Aorta (tissue), 5 donors: ENCODE data around the gene ZNF620. TPM values are rescaled to one million over a fixed set of nuclear protein-coding genes. Genes with fewer than 3 reads are reported as not detected.
"Not testable (repeated sequence)": the region's sequence is repeated elsewhere in the genome, so short reads cannot be mapped to it uniquely, and the experiment has no call there.

Source experiments
- ATAC-seq: fragments of 200-7000 bp; cut with Tn5 transposase; one replicate; pipeline ENCODE4 v1.9.1; 2022; ENCODE audit warnings: moderate library complexity; ENCODE audit not compliant: low FRiP score
- DNase-seq, 2 donors: peaks; one replicate each; pipeline ENCODE4 v3.0.0-alpha.2; 2020
- H3K27ac ChIP-seq, 2 donors: one replicate each; pipeline ENCODE4 v1.5.1; 2013; ENCODE audit warnings: low read length in 2 of 2, mild to moderate bottlenecking in 2 of 2, moderate library complexity in 2 of 2, control low read depth in 1 of 2, inconsistent platforms in 1 of 2, low read depth in 1 of 2
- H3K27me3 ChIP-seq, 2 donors: one replicate each; pipeline ENCODE4 v1.6.1; 2013; ENCODE audit warnings: control low read depth in 1 of 2, low read length in 1 of 2, mild to moderate bottlenecking in 1 of 2, moderate library complexity in 1 of 2; ENCODE audit not compliant: insufficient read depth in 2 of 2, control insufficient read depth in 1 of 2
- H3K36me3 ChIP-seq, 2 donors: one replicate each; pipeline ENCODE4 v1.6.1; 2013; ENCODE audit warnings: control low read depth in 1 of 2, low read length in 1 of 2, mild to moderate bottlenecking in 1 of 2; ENCODE audit not compliant: insufficient read depth in 2 of 2, control insufficient read depth in 1 of 2
- H3K4me1 ChIP-seq, 2 donors: one replicate each; pipeline ENCODE4 v1.6.1; 2013; ENCODE audit warnings: low read length in 2 of 2, control low read depth in 1 of 2, mild to moderate bottlenecking in 1 of 2, moderate library complexity in 1 of 2; ENCODE audit not compliant: insufficient read depth in 2 of 2, control insufficient read depth in 1 of 2
- H3K4me3 ChIP-seq, 2 donors: one replicate each; pipeline ENCODE4 v1.5.1; 2013; ENCODE audit warnings: low read length in 2 of 2, control low read depth in 1 of 2, mild to moderate bottlenecking in 1 of 2
- H3K9me3 ChIP-seq: one replicate; pipeline ENCODE4 v1.6.1; 2013; ENCODE audit warnings: mild to moderate bottlenecking, low read length; ENCODE audit not compliant: control insufficient read depth
- WGBS, 2 donors: extraction: QIAGEN DNeasy Blood & Tissue Kit; methylation state at CpG; one replicate each; pipeline ENCODE4 v1.1.7; 2013; 5-methylcytosine and 5-hydroxymethylcytosine counted together
- intact Hi-C, 2 donors: fragments of 100-400 bp; cut with DNase I; formaldehyde crosslinking; loops; one replicate each; pipeline versions ENCODE4 v1.14.2 to v1.15.0; 2022
- polyA plus RNA-seq, 2 donors: library from polyadenylated mRNA; stranded (reverse); fragments of 200-250 nt; gene quantifications; one replicate each; pipeline ENCODE4 v1.2.3, GENCODE V29; 2013
- total RNA-seq, 2 donors: library from RNA; stranded (reverse); fragmentation: NEBNext Ultra II Directional; extraction: Animal tissue kit (Norgen Biotek cat#: 25700); gene quantifications; one replicate each; pipeline ENCODE4 v1.2.1, GENCODE V29; 2021
- donor health status: healthy with polysubstance abuse.
- donor health status: Bipolar disorder and iron deficiency.
- donor health status: DM: no; HTN: no; CAD: no.
- donor health status: DM: no; HTN: no; CAD: no.
- donor health status: DM: yes; HTN: yes; CAD: no.

Gene ZNF620
- total and polyA plus RNA-seq, 4 donors = 3.7 to 12.3 (median 4.9) TPM

- peaks cover 22% of the 10 kb centered on the region for H3K9me3 ChIP-seq
- DNase-seq (no peak), ATAC-seq (no peak)
- intact Hi-C loops = no loop called here
- H3K4me3 ChIP-seq = no peak overlapping the region
- H3K27ac ChIP-seq = no peak overlapping the region
- H3K4me1 ChIP-seq = no peaks in the 10 kb centered on the region
- peaks cover 34 to 38% of the 10 kb centered on the region in 2 donors for H3K36me3 ChIP-seq
- H3K27me3 ChIP-seq = no peaks in the 10 kb centered on the region
Measured at GRCh38 chr3:40534283-40534682, 28.4 kb downstream of the ZNF620 start.

- intact Hi-C loops = no loop called here
- Histone ChIP-seq H3K36me3 (no peaks in the 10 kb centered on the region), H3K27ac (no peak overlapping the region), H3K27me3 (no peaks in the 10 kb centered on the region), H3K4me3 (no peak overlapping the region), H3K9me3 (no peaks in the 10 kb centered on the region), H3K4me1 (no peaks in the 10 kb centered on the region)
- WGBS, 2 donors = 11 to 12% methylated on average over 1 of the region's 1 CpG
- DNase-seq = no peak
- no peak for ATAC-seq
Measured at GRCh38 chr3:40546816-40547215, 41.0 kb downstream of the ZNF620 start.

DNA sequence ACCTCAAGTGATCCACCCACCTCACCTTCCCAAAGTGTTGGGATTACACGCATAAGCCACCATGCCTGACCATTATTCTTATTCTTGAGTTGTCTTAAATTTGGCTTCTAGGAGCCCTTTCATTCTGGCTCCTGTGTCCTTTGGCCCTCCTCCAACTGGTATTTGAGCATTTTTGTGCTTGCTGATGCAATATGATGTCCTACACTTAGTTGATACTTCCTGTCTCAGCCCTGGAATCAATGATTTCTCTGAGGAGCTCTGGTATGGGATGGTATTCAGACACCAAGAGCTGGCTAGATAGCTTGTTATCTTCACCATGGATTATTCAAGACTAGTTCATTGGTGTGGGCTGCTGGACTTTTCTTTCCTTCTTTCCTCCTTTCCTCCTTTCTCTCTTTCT, 44.3 kb downstream of the ZNF620 start:
- H3K27ac ChIP-seq = no peak overlapping the region
- H3K4me3 ChIP-seq = no peak overlapping the region
- DNase-seq (no peak), ATAC-seq (no peak)
- no peaks in the 10 kb centered on the region for H3K36me3 ChIP-seq
- intact Hi-C loops = no loop called here
- H3K4me1 ChIP-seq = no peaks in the 10 kb centered on the region
- 90 to 95% methylated on average over 1 of the region's 1 CpG for WGBS, 2 donors
- no peaks in the 10 kb centered on the region for H3K9me3 ChIP-seq
- H3K27me3 ChIP-seq = no peaks in the 10 kb centered on the region

DNA sequence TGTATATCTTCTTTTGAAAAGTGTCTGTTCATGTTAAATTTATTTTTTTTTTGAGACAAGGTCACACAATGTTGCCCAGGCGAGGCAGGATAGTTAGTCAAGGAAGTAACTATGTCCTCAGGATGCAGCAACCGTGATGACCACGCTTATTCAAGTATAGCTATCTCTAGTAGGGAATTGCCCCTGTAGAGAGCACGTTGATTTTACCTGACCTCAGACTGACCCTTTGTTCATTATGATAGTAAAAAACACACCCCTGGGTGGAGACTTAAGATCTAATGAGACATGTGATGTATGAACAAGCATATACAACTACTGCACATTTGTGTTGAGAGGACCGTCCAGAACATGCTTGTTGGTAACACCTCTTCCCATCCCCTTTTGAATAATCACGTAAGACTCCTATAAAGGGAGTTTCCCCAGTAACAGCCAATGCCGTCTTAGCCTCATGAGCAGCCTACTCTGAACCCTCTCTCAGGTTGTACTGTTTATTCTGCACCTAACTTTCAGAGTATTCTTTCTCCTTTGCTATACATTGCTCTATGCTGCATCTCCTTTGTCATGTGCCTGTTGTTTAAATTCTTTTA, 51.8 kb downstream of the ZNF620 start:
- Histone ChIP-seq H3K27ac (no peak overlapping the region), H3K36me3 (no peaks in the 10 kb centered on the region), H3K27me3 (no peaks in the 10 kb centered on the region), H3K4me1 (no peaks in the 10 kb centered on the region), H3K4me3 (no peak overlapping the region), H3K9me3 (no peaks in the 10 kb centered on the region)
- 78 to 84% methylated on average over 7 of the region's 7 CpGs for WGBS, 2 donors
- DNase-seq = no peak
- intact Hi-C loops = no loop called here
- no peak for ATAC-seq

GRCh38 chr3:40562482-40562881, 56.6 kb downstream of the ZNF620 start:
- DNase-seq, ATAC-seq, H3K27ac ChIP-seq, H3K36me3 ChIP-seq, intact Hi-C loops, H3K9me3 ChIP-seq, H3K4me3 ChIP-seq, H3K4me1 ChIP-seq, H3K27me3 ChIP-seq: not testable (repeated sequence)
- 89 to 90% methylated on average over 9 of the region's 9 CpGs for WGBS, 2 donors

GRCh38 chr3:40565629-40566028, 59.8 kb downstream of the ZNF620 start:
- WGBS, 2 donors = 81 to 86% methylated on average over 5 of the region's 5 CpGs
- DNase-seq, H3K9me3 ChIP-seq, H3K4me1 ChIP-seq, H3K36me3 ChIP-seq, H3K4me3 ChIP-seq, intact Hi-C loops, ATAC-seq, H3K27me3 ChIP-seq, H3K27ac ChIP-seq: not testable (repeated sequence)

GRCh38 chr3:40566694-40567093, 60.9 kb downstream of the ZNF620 start:
- no peaks in the 10 kb centered on the region for H3K36me3 ChIP-seq
- DNase-seq = no peak
- intact Hi-C loops = no loop called here

More at GRCh38 chr3:40566694-40567093, 60.9 kb downstream of the ZNF620 start:
- WGBS, 2 donors = 62 to 63% methylated on average over 4 of the region's 4 CpGs
- no peak overlapping the region for H3K27ac ChIP-seq
- ATAC-seq = no peak
- no peaks in the 10 kb centered on the region for H3K4me1 ChIP-seq
- H3K4me3 ChIP-seq = no peak overlapping the region
- no peaks in the 10 kb centered on the region for H3K27me3 ChIP-seq
- H3K9me3 ChIP-seq = no peaks in the 10 kb centered on the region

Other genes starting within 250 kb of the ZNF620 start
- gene EIF1B, start 196.3 kb upstream of the ZNF620 start, total RNA-seq = 10 to 100 TPM; 51.3 to 51.6 TPM
- gene EIF1B, start 196.3 kb upstream of the ZNF620 start, polyA plus RNA-seq = 10 to 100 TPM; 74.0 to 79.2 TPM
- 1 to 10 TPM; 1.6 to 2.2 TPM for gene ENTPD3, start 118.9 kb upstream of the ZNF620 start, total RNA-seq
- under 1 TPM; 0.10 to 0.50 TPM for gene ENTPD3, start 118.9 kb upstream of the ZNF620 start, polyA plus RNA-seq
- gene RPL14, start 48.7 kb upstream of the ZNF620 start, total RNA-seq = 1,000 to 10,000 TPM; 1,300 to 1,335 TPM
- 1,000 to 10,000 TPM; 1,102 to 1,500 TPM for gene RPL14, start 48.7 kb upstream of the ZNF620 start, polyA plus RNA-seq
- gene ZNF619, start 28.9 kb upstream of the ZNF620 start, total RNA-seq = 1 to 10 TPM; 4.0 to 7.1 TPM
- gene ZNF619, start 28.9 kb upstream of the ZNF620 start, polyA plus RNA-seq = 1 to 10 TPM in 1 of 2 donors, under 1 TPM in 1; 0.50 to 2.6 TPM
- gene ZNF621, start 18.9 kb downstream of the ZNF620 start, total RNA-seq = 10 to 100 TPM; 24.1 to 35.1 TPM
- 10 to 100 TPM; 11.3 to 21.5 TPM for gene ZNF621, start 18.9 kb downstream of the ZNF620 start, polyA plus RNA-seq